Choroid plexus epithelial cell (primary cell): ENCODE data around the gene SPACA4.

Source experiments
- DNase-seq: peaks from one replicate; pipeline ENCODE4 v3.0.0-alpha.2; 2010; ENCODE audit warnings: low read depth
- H3K4me3 ChIP-seq: 2 replicates; pipeline ENCODE4 v1.5.1; 2011; ENCODE audit warnings: low read depth, mild to moderate bottlenecking, control low read depth, low read length, moderate library complexity
- CTCF ChIP-seq: conservative IDR thresholded peaks from 2 replicates; pipeline ENCODE4 v1.5.1; 2011; ENCODE audit warnings: low read depth, mild to moderate bottlenecking, control low read depth, inconsistent platforms, low read length, moderate library complexity

The SPACA4 gene

GRCh38 chr19:48656840-48657474, 50.4 kb downstream of the SPACA4 start:
- no peak overlapping the region for H3K4me3 ChIP-seq
- DNase-seq, result peak; percentile 86
- TF ChIP-seq CTCF, result no peak
